Left ventricle myocardium superior (tissue), 1 donor: ENCODE measurements around the gene SLC17A3. TPM values are rescaled to one million over a fixed set of nuclear protein-coding genes. Genes with fewer than 3 reads are reported as not detected.

Experiments
- ATAC-seq: fragments of 200-7000 bp; cut with Tn5 transposase; one replicate; pipeline ENCODE4 v1.9.1; 2020; ENCODE audit warnings: mild to moderate bottlenecking, moderate library complexity
- DNase-seq: peaks from one replicate; pipeline ENCODE4 v3.0.0-alpha.2; 2020
- intact Hi-C: fragments of 100-400 bp; cut with micrococcal nuclease; formaldehyde crosslinking; loops from one replicate; pipeline ENCODE4 v1.11.0; 2022
- long read RNA-seq: library from polyadenylated mRNA; unstranded; transcript quantifications from one replicate; pipeline ENCODE4 v2.0.0, GENCODE V29; 2021
- total RNA-seq: library from RNA; stranded (reverse); fragmentation: NEBNext Ultra II Directional; extraction: Animal tissue kit (Norgen Biotek cat#: 25700); gene quantifications from one replicate; pipeline ENCODE4 v1.2.1, GENCODE V29; 2021
- donor health status: DM: no; HTN: yes; CAD: no; lungs with severe emphysema.

SLC17A3 gene, protein sequence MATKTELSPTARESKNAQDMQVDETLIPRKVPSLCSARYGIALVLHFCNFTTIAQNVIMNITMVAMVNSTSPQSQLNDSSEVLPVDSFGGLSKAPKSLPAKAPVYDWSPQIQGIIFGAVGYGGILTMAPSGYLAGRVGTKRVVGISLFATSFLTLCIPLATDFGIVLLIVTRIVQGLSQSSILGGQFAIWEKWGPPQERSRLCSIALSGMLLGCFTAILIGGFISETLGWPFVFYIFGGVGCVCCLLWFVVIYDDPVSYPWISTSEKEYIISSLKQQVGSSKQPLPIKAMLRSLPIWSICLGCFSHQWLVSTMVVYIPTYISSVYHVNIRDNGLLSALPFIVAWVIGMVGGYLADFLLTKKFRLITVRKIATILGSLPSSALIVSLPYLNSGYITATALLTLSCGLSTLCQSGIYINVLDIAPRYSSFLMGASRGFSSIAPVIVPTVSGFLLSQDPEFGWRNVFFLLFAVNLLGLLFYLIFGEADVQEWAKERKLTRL
- total RNA-seq, result not detected
- long read RNA-seq, result 0 reads

DNA sequence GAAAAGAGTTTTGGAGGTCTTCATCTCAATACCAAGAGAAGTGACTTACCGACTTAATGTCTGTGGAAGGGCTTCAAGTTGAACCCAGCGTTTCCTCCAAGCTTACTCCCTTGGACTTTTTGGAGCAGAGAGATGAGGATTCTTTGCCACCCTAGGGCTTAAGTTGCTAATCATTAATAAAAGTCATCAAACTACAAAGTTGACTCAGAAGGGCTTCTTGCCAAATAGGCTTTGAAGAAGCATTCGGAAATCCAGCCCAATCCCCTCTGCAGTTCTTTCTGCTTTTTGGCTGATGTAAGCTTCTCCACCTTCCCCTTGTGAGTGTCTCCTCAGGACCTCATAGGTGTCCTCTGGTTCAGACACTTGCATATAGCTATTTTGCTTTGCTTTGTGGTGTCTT is at the start of gene SLC17A3:
TSS of gene SLC17A3 (minus strand) at position 126 of the 400 bp plus-strand sequence. CDS start 5,856 bp downstream, outside the sequence.
- ATAC-seq (no peak), DNase-seq (no peak)
- intact Hi-C loops, result no loop called here

DNA sequence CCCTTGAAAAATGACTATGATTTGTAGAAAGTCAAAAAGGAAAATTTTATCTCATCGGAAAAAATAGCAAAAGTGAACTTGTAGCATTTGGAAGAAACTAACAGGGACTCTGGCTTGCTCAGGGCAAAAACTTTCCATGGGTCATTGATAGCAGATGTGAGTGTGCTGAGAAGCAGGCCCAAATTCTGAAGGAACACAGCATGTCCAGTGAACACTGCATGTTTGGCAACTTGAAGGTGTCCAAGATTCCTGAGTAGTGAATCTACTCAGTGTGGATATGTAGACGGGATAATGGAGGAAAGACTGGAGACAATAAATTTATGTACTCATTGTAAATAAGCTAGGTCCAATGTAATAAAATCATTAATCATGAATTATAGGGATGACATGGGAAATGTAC is 48.3 kb upstream of the SLC17A3 start:
- ATAC-seq (peak; percentile 70), DNase-seq (no peak)
- intact Hi-C loops, result no loop called here

DNA sequence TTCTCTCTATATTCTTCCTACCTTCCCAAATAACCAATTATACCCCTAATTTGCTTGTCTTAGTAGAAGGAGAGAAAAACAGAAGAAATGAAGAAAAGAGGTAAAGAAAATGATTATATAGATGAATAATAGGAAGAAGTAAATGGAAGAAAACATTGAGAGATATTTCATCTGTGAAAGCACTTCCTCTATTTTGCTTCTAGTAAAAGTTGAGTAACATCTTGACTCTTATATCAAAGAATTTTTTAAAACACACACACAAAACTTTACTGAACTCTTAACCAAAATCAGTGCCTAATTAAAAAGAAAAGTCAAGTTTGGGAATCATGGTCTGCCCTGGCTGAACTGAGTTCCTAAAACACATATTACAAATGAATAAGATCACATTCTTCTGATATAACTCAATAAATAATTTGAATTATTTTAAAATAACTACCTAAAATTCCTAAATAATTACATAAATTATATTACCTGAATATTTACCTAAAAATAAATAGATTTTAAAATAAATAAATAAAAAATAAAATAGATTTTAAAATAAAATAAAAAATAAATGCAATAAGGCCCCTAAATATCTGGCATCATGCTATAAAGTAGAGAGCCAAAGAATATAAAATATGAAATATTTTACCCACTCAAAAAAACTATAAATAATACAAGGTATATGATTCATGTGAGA is 47.6 kb upstream of the SLC17A3 start:
- ATAC-seq (no peak), DNase-seq (no peak)
- intact Hi-C loops, result no loop called here

DNA sequence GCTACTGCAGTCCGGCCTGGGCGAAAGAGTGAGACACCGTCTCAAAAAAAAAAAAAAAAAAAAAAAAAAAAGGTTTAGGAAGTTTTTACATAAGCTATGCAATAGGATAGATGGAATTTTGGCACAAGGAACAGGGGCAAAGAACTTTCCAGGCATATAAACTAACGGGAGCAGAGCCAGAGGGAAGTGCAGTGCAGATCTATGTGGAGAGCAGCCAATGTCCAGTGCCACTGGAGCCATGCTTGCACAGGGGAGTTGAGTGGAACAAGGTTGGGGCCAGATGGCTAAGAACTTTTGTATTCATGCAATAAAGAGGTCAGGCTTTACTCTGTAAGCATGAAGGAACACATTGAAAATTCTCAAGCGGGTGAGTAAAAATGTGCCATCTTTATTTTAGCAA is 45.6 kb upstream of the SLC17A3 start:
- DNase-seq, result no peak
- intact Hi-C loops, result no loop called here
- no peak for ATAC-seq

DNA sequence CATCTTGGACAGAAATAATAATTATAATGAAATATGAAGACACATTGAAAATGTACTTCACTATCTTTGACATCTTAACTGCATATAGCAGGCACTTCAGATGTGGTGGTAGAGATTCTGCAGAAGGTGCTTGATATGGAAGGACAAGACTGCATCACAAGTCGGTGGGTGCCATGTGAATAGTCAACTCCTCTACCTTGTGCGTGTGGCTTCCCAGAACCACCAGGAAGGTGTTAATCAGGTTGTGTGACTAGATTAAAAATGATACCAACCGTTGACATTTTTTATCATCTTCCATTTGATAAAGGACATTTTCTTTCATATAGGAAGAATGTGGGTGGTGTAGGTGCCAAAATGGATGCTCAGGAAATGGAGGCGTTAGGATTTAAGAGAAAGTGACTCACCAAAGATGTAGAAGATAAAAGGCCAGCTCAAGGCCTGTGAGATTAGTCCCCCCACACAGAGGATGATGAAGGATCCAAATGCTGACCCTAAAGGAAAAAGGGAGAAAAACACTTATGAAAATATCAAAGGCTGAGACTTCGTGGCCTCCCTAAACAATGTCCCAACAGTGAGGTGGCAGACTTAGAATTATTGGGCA is 44.1 kb upstream of the SLC17A3 start:
- intact Hi-C loops, result no loop called here
- no peak for DNase-seq
- no peak for ATAC-seq

DNA sequence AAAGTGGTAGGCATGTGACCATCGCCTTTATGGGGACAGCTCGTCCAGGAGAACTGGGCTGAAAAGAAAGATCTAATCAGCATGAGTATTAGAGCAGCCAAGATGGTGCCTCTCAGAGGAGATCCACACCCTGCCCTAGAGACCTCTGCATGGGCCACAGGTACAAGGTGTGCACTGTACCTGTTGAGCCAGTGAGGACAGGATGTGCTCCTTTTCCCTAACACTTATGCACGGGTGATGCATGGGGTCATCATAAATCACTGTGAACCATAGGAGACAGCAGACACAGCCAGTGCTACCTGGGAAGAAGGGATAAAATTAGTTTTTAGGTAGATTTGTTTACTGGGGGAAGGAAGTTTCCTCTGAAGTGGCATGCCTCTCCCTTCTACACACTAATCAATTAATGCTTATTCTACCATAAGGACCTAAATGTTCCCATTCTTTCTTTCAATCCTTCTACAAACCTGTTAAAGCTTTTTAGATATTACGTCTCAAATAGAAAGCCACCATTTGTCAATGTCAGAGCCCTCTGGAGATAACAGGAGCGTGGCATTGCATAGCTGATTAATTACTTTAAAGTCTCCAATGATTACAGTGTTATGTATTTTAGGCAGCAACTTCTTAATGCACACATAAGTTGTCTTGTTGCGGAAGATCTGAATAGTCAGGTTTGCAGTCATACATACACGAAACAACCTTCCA is 42.9 kb upstream of the SLC17A3 start:
- intact Hi-C loops, result no loop called here
- ATAC-seq, result no peak
- DNase-seq, result no peak

DNA sequence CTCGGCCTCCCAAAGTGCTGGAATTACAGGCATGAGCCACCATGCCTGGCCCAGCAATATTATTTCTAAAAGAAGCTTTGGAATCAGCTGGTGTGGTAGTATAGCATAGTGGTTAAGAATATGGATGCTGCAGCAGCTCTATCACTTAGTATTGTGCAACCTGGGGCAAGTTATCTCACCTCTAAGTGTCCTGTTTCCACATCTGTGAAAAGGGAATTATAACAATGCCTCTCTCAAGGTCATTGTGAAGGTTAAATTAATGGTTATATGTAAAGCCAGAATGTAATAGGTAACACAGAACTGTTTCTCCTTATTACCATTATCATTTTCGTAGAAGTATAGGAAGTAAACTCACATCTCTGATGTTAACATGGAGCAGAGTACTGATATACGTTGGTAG is 42.3 kb upstream of the SLC17A3 start:
- ATAC-seq, result no peak
- DNase-seq, result no peak
- intact Hi-C loops, result no loop called here

DNA sequence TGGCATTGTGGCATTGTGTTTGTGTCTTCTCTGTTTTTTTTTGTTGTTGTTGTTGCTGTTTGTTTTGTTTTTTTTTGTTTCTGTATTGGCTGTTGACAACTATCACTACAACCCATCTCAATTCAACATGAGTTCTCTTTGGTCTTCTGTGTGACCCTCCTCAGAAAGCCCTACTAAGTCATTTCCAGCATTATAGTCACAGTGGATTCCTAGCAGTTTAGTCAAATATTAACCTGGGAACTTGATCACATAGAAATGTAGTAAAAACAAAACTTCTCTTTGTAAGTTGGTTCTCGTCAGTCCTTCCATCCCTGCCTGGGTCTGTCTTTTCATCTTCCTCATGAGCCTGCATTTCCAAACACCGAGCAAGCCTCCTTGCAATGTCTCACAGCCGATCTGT is 39.7 kb upstream of the SLC17A3 start:
- intact Hi-C loops, result no loop called here
- DNase-seq, result no peak
- ATAC-seq, result no peak

DNA sequence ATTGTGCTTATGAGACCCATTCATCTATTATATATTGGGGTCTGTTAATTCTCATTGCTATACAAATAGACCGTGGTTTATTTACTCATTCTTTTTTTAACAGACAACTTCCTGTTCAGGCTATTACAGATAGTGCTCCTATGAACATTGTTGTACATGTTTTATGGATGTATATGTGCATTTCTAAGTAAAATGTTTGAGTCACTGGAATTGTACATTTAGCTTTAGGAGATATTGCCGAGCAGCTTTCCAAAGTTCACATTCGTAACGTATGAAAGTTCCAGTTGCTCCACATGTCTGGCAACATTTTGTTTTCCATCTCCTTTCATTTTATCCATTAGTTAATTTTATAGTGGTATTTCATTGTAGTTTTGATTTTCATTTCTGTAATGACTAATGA is 37.3 kb upstream of the SLC17A3 start:
- ATAC-seq, result no peak
- DNase-seq, result no peak
- intact Hi-C loops, result no loop called here

DNA sequence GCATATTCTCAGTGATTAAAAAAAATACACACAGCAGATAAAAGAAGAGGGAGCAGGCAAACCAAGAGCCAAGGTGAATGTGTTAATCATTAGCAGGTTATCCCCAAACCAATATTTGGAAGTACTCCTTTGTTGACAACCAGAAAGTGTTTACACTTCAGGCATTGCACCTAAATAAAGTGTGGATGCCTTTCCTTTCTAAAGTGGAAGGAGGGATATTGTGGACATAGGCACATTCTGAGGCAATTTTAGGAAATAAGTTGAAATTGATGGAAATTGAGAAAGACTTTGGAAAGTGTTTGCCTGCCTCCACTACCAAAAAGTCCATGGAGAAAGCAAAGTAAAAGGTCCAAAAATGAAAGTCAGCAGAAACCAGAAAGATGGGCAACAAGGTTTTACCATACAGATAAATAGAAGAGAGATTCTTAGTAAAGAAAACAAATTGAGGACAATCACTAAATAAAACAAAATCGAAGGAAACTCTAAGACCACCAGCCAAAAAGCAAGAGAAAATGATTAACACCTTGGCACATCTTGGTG is 33.5 kb upstream of the SLC17A3 start:
- intact Hi-C loops, result no loop called here
- ATAC-seq (no peak), DNase-seq (no peak)

DNA sequence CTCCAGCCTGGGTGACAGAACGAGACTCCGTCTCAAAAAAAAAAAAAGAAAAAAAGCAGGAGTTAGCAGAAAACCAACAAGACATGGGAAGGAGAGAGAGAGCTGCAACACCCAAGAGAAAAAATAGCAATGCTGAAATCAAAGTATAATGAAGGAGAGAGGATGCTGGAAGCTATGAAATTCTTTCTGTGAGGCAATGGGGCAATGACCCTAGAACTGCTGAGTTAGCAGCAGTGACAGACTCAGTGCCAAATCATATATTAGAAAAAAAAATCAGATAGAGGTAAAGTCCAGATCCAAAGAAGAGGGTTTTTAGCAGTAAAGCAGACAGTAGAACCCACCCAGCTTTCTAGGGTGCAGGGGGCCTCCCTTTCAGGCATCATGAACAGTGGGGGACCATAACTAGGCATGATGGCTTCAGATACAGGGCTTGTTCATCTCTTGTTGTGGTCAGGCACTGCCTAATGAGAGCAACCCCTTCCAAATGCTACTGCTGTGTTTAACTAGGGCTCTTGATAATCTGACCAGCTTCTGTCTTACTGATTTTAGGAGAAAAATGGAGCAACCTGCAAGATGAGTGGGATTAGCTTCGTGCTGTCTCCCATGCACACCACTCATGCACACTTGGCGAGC is 29.5 kb upstream of the SLC17A3 start:
- DNase-seq (no peak), ATAC-seq (no peak)
- intact Hi-C loops, result no loop called here

DNA sequence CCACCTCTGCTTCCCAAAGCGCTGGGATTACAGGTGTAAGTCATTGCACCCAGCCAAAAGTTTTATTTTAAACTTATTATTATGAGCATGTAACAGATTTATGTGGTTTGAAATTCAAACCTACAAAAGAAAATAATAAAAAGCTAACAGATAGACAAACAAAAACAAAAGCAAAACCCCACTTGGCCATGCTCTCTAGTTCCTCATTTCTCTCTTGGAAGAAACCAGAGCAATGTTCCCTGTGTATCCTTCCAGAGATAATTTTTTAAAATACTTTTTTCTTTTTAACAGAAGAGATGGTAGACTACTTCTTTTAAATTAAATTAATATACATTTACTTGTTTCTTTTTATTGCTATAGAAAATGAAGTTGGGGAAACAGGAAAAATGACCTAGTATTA is 28.0 kb upstream of the SLC17A3 start:
- DNase-seq (no peak), ATAC-seq (no peak)
- intact Hi-C loops, result no loop called here

DNA sequence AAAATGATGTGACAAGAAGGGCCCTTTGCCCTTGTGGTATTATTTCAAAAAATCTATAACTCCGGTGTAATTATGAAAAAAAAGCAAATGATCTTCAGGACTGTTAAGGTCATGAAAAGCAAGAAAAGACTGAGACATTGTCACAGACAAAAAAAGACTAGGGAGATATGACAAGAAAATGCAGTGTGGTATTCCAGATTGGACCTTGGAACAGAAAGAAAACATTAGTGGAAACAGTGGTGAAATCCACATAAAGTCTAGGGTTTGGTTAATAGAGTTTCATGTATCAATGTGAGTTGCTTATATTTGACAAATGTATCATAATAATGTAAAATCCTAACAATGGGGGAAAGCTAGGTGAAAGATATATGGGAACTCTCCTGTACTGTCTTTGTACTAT is 26.8 kb upstream of the SLC17A3 start:
- DNase-seq (no peak), ATAC-seq (no peak)
- intact Hi-C loops, result no loop called here

DNA sequence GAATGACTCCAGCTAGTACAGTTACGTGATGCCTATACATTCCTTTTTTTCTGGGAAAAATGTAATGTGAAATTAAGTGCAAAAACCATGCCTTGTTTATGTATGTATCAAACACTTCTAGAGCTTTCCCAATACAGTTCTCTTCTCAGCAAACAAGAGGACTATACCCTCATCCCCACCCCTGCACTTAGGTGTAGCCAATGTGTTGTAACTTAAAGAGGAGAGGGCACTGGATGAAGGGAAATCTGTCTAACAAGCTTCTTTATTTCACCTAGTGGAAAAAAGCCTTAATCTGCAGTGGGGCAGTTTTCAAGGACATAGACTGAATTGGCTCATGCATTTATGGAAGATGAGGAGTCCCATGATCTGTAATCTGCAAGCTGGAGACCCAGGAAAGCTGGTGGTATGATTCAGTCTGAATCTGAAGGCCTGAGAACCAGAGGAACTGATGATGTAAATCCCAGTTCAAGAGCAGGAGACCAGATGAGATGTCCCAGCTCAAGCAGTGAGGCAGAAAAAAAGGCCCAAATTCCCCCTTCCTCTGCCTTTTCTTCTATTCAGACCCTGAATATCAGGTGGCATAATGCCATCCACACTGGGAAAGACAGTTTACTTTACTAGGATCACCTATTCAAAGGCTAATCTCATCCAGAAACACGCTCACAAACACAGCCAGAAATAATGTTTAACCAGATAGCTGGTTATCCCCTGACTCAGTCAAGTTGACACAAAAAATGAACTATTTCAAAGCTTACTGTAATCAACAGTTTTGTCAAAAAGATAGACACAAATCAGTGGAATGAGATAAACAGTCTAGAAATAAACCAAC is 25.8 kb upstream of the SLC17A3 start:
- no peak for ATAC-seq

DNA sequence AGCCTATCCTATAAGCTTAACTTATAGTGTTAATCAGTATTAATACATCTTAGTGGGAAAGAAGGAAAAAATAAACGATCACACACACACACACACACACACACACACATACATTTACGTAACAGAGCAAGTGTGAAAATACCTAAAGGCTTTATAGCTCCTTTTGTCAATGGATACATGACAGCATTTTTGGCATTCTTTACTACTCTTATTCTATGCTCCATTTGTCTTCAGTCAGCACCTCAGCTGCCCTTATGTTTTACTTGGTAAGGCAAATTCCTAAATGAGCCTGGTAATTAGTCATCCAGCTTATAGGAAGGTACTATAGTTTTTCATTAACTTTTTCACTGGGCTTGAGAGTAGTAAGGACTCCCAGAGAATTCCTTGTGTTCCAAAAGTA is 25.1 kb upstream of the SLC17A3 start:
- intact Hi-C loops, result no loop called here
- DNase-seq (no peak), ATAC-seq (no peak)

More for the DNA sequence above, 25.8 kb upstream of the SLC17A3 start:
- intact Hi-C loops, result no loop called here
- DNase-seq, result no peak

DNA sequence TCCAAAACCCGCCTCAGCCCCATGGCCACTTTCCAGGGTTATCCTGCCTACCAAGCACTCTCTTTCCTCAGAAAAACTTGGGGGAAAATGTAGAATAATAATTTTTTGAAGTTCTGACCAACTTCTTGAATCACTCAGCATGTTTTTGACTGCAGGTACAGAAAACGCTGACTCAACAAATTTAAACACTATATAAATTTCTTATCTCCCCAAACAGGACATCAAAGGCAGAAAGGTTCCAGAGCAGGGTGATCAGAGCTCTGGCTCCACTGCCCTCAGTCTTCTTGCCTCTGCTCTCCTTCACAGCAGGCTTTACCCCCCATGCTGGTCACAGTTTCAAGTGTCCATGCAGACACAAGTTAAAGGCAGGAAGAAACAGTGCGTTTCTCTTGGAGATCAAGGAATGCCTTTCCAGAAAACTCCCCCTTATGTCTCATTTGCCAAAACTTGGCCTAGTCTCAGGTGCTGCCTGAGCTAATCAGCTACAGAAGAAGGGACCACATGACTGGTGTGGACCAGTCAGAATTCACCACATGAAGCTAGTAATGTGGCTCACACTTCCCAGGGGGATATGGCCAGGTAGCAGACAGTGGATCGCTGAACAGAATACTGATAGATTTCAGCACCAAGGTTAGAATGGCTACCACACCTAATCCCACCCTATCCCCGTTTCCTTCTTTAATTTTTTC is 24.4 kb upstream of the SLC17A3 start:
- DNase-seq, result no peak
- intact Hi-C loops, result no loop called here
- no peak for ATAC-seq

DNA sequence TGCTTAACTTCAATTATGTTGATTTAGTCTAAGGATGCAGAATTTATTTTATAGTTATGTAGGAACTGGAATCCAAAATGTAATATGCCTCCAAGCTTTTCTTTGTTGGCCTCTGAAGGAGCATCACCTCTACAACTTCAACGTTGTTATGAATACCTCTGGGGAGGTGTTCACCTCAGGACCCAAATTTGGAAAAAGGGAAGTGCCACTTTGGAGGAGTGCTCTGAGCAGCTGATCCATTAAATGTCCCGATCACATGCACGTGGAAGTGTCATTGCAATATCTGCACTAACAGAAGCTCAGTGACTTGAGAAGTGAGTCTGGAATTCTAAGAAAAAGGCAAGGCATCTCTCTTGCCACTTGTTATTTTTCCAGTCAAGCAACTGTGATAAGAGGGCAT is 22.2 kb upstream of the SLC17A3 start:
- DNase-seq (no peak), ATAC-seq (no peak)
- intact Hi-C loops, result no loop called here

DNA sequence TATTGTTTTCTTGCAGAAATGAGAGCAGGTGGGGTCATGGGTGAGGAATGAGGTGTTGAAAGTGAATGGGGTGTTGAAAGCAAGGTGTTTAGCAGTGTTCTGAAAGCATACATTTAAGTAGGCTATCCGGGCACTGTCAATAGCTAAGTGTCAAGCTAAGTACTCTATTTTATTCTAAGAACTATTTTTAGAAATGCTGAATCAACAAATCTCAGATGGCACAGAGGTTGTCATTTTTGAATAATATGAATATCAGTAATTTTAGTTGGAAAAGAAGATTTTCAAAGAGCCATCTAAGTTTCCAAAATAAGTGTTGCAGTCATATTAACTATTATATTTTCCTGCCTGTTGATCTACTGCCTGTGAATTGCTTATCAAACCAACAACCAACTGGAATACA is 21.7 kb upstream of the SLC17A3 start:
- intact Hi-C loops, result no loop called here
- no peak for ATAC-seq
- no peak for DNase-seq
